CD14-positive monocyte (primary cell): ENCODE measurements around the gene POLR3A. TPM values are rescaled to one million over a fixed set of nuclear protein-coding genes. Genes with fewer than 3 reads are reported as not detected.

ENCODE experiments used
- DNase-seq, 3 donors: peaks; one replicate each; pipeline ENCODE4 v3.0.0-alpha.2; 2011 to 2022
- H2AFZ ChIP-seq: 2 replicates; pipeline ENCODE4 v1.6.0; 2012; ENCODE audit warnings: mild to moderate bottlenecking, low read depth, low read length, inconsistent platforms; ENCODE audit not compliant: insufficient read depth, poor library complexity, severe bottlenecking
- H3K27ac ChIP-seq, 2 donors: 1 replicate in 1 of 2; 2 replicates in 1 of 2; pipeline ENCODE4 v1.5.1; 2012 to 2013; ENCODE audit warnings: low read length in 2 of 2, control low read depth in 1 of 2, inconsistent platforms in 1 of 2, low read depth in 1 of 2, mild to moderate bottlenecking in 1 of 2
- H3K27me3 ChIP-seq, 2 donors: one replicate each; pipeline versions ENCODE4 v1.6.0 to v1.6.1; 2011 to 2013; ENCODE audit warnings: low read length in 2 of 2; ENCODE audit not compliant: control insufficient read depth in 2 of 2, insufficient read depth in 2 of 2
- H3K36me3 ChIP-seq, 2 donors: replicated peaks in 1 of 2; 1 replicate in 1 of 2; 2 replicates in 1 of 2; pipeline versions ENCODE4 v1.5.1 to v1.6.1; 2012 to 2013; ENCODE audit warnings: low read length in 2 of 2, control low read depth in 1 of 2, inconsistent platforms in 1 of 2, mild to moderate bottlenecking in 1 of 2; ENCODE audit not compliant: insufficient read depth in 2 of 2, control insufficient read depth in 1 of 2
- H3K4me1 ChIP-seq, 2 donors: 1 replicate in 1 of 2; 2 replicates in 1 of 2; pipeline versions ENCODE4 v1.5.1 to v1.6.1; 2012 to 2013; ENCODE audit warnings: low read length in 2 of 2, control low read depth in 1 of 2, inconsistent platforms in 1 of 2, mild to moderate bottlenecking in 1 of 2, moderate library complexity in 1 of 2; ENCODE audit not compliant: insufficient read depth in 2 of 2, control insufficient read depth in 1 of 2
- H3K4me2 ChIP-seq: replicated peaks from 2 replicates; pipeline ENCODE3; 2012; ENCODE audit warnings: low read length, moderate library complexity, mild to moderate bottlenecking; ENCODE audit not compliant: poor library complexity, severe bottlenecking; ENCODE audit errors: extremely low read depth
- H3K4me3 ChIP-seq, 3 experiments: fragments of 200-600 bp in 1 of 3; sonication (generic) in 1 of 3; replicated peaks in 1 of 3; 1 replicate in 2 of 3; 2 replicates in 1 of 3; pipeline ENCODE4 v1.5.1; 2011 to 2013; ENCODE audit warnings: low read length in 3 of 3, mild to moderate bottlenecking in 3 of 3, control low read depth in 2 of 3, low read depth in 2 of 3, inconsistent platforms in 1 of 3, moderate library complexity in 1 of 3
- H3K79me2 ChIP-seq: 2 replicates; pipeline ENCODE4 v1.6.0; 2012; ENCODE audit warnings: mild to moderate bottlenecking, control low read depth, inconsistent platforms, low read length, moderate library complexity; ENCODE audit not compliant: insufficient read depth
- H3K9ac ChIP-seq: 2 replicates; pipeline ENCODE4 v1.6.0; 2017; ENCODE audit warnings: low read length, mild to moderate bottlenecking; ENCODE audit not compliant: insufficient read depth, poor library complexity, severe bottlenecking
- H3K9me3 ChIP-seq, 2 donors: replicated peaks in 1 of 2; 1 replicate in 1 of 2; 2 replicates in 1 of 2; pipeline versions ENCODE4 v1.5.1 to v1.6.1; 2012 to 2013; ENCODE audit warnings: low read length in 2 of 2, control low read depth in 1 of 2; ENCODE audit not compliant: control insufficient read depth in 1 of 2, insufficient read depth in 1 of 2
- H4K20me1 ChIP-seq: 2 replicates; pipeline ENCODE4 v1.6.0; 2012; ENCODE audit warnings: mild to moderate bottlenecking, low read length, control low read depth, moderate library complexity; ENCODE audit not compliant: insufficient read depth
- H3K27ac Mint-ChIP-seq, 7 donors: one replicate each; pipeline ENCODE4 v1.8.0; 2020; ENCODE audit warnings: mild to moderate bottlenecking in 7 of 7, mixed read lengths in 7 of 7, moderate library complexity in 6 of 7, inconsistent platforms in 2 of 7
- H3K27me3 Mint-ChIP-seq, 3 donors: one replicate each; pipeline ENCODE4 v1.8.0; 2021 to 2022; ENCODE audit warnings: low read depth in 3 of 3, mild to moderate bottlenecking in 3 of 3, mixed read lengths in 3 of 3, moderate library complexity in 3 of 3, inconsistent platforms in 1 of 3
- H3K36me3 Mint-ChIP-seq, 2 donors: one replicate each; pipeline ENCODE4 v1.8.0; 2020; ENCODE audit warnings: mixed read lengths in 2 of 2, inconsistent platforms in 1 of 2, mild to moderate bottlenecking in 1 of 2
- H3K4me1 Mint-ChIP-seq: one replicate; pipeline ENCODE4 v1.8.0; 2020; ENCODE audit warnings: mild to moderate bottlenecking, mixed read lengths
- H3K4me3 Mint-ChIP-seq, 2 donors: one replicate each; pipeline ENCODE4 v1.8.0; 2020; ENCODE audit warnings: mild to moderate bottlenecking in 2 of 2, mixed read lengths in 2 of 2, moderate library complexity in 1 of 2
- H3K9me3 Mint-ChIP-seq, 7 donors: one replicate each; pipeline ENCODE4 v1.8.0; 2020 to 2022; ENCODE audit warnings: mixed read lengths in 7 of 7, mild to moderate bottlenecking in 6 of 7, moderate library complexity in 6 of 7, inconsistent platforms in 2 of 7
- WGBS: methylation state at CpG from one replicate; pipeline ENCODE4 v1.1.5; 2013; ENCODE audit warnings: missing lambda C conversion rate; ENCODE audit not compliant: insufficient coverage; 5-methylcytosine and 5-hydroxymethylcytosine counted together
- intact Hi-C, 2 donors: fragments of 100-400 bp; cut with micrococcal nuclease; formaldehyde crosslinking; loops; one replicate each; pipeline versions ENCODE4 v1.15.0 to v1.15.1; 2023
- polyA plus RNA-seq, 3 donors: library from polyadenylated mRNA; depleted of rRNA in 1 of 3; unstranded in 2 of 3; stranded (reverse) in 1 of 3; fragments of 300-500 nt in 2 of 3; fragments of >200 nt in 1 of 3; fragmentation: Illumina TruSeq in 2 of 3; gene quantifications; 1 replicate in 2 of 3; 2 replicates in 1 of 3; pipeline ENCODE4 v1.2.3, GENCODE V29; 2012 to 2021
- TF ChIP-seq, protein P1 (sequence below): fragments of 200-600 bp; IDR thresholded peaks from one replicate; pipeline ENCODE4 v1.8.0; 2022; ENCODE audit warnings: antibody characterized with exemption, mild to moderate bottlenecking

Gene POLR3A
- polyA plus RNA-seq, 3 donors, result 2.7 to 5.2 (median 4.7) TPM

GRCh38 chr10:78033387-78033636 lies 4.0 kb upstream of the POLR3A start:
- intact Hi-C loops, result loop anchor here in 1 of 2 donors (5.0 kb wide), 1 partner anchor 269 kb away; no protein-coding TSS in a partner anchor
- TF ChIP-seq, protein P1, sequence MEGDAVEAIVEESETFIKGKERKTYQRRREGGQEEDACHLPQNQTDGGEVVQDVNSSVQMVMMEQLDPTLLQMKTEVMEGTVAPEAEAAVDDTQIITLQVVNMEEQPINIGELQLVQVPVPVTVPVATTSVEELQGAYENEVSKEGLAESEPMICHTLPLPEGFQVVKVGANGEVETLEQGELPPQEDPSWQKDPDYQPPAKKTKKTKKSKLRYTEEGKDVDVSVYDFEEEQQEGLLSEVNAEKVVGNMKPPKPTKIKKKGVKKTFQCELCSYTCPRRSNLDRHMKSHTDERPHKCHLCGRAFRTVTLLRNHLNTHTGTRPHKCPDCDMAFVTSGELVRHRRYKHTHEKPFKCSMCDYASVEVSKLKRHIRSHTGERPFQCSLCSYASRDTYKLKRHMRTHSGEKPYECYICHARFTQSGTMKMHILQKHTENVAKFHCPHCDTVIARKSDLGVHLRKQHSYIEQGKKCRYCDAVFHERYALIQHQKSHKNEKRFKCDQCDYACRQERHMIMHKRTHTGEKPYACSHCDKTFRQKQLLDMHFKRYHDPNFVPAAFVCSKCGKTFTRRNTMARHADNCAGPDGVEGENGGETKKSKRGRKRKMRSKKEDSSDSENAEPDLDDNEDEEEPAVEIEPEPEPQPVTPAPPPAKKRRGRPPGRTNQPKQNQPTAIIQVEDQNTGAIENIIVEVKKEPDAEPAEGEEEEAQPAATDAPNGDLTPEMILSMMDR, result no peak
- Histone ChIP-seq H4K20me1 (peaks cover 39% of the 10 kb centered on the region), H3K36me3 (peaks cover 32 to 34% of the 10 kb centered on the region in 2 donors), H3K79me2 (peaks cover 57% of the 10 kb centered on the region), H3K4me1 (peaks cover 27 to 29% of the 10 kb centered on the region in 2 donors), H3K27ac (peak overlapping the region in 1 of 2 donors; percentile 79), H3K9me3 (no peaks in the 10 kb centered on the region), H2AFZ (peak overlapping the region; percentile 90), H3K4me2 (peak overlapping the region; percentile 96), H3K9ac (no peak overlapping the region), H3K4me3 (peak overlapping the region; percentile 67 to 98 (median 89)), H3K27me3 (no peaks in the 10 kb centered on the region)
- WGBS, result no CpG with 5 or more reads among the region's 4 CpGs
- Mint-ChIP-seq H3K9me3 (no peaks in the 10 kb centered on the region), H3K4me3 (peak overlapping the region; percentile 57 to 85), H3K27me3 (peaks cover 0 to 6% (median 0%) of the 10 kb centered on the region in 3 donors), H3K27ac (peak overlapping the region in 3 of 7 donors; percentile 38 to 92 (median 41)), H3K36me3 (peaks cover 33% of the 10 kb centered on the region in 2 donors), H3K4me1 (peaks cover 44% of the 10 kb centered on the region)
- no peak for DNase-seq

GRCh38 chr10:78028438-78029268 lies 662 bp downstream of the POLR3A start:
- no peaks in the 10 kb centered on the region for H3K9me3 Mint-ChIP-seq
- WGBS, result 44% methylated on average over 34 of the region's 36 CpGs
- H3K36me3 Mint-ChIP-seq, result peaks cover 28% of the 10 kb centered on the region in 2 donors
- no peak for DNase-seq
- peak overlapping the region; percentile 100 for H2AFZ ChIP-seq
- no peaks in the 10 kb centered on the region for H3K9me3 ChIP-seq
- H3K4me3 ChIP-seq, result peak overlapping the region; percentile 69 to 98 (median 74)
- peaks cover 25% of the 10 kb centered on the region in 2 donors for H3K4me1 ChIP-seq
- peaks cover 22% of the 10 kb centered on the region for H3K79me2 ChIP-seq
- peak overlapping the region; percentile 82 for H3K9ac ChIP-seq
- peaks cover 0 to 6% (median 2%) of the 10 kb centered on the region in 3 donors for H3K27me3 Mint-ChIP-seq
- peak overlapping the region; percentile 100 for H3K4me3 Mint-ChIP-seq
- peaks cover 24 to 32% of the 10 kb centered on the region in 2 donors for H3K36me3 ChIP-seq
- peak overlapping the region; percentile 81 to 96 (median 91) for H3K27ac Mint-ChIP-seq
- H3K4me1 Mint-ChIP-seq, result peaks cover 29% of the 10 kb centered on the region
- no peaks in the 10 kb centered on the region for H3K27me3 ChIP-seq
- H4K20me1 ChIP-seq, result no peaks in the 10 kb centered on the region
- H3K27ac ChIP-seq, result peak overlapping the region; percentile 39 to 75
- H3K4me2 ChIP-seq, result peak overlapping the region; percentile 87
- intact Hi-C loops, result no loop called here
- TF ChIP-seq, protein P1, result no peak
